ENCODE measurements around the gene FAM98B. TPM values are rescaled to one million over a fixed set of nuclear protein-coding genes. Genes with fewer than 3 reads are reported as not detected.

FAM98B gene
- total and polyA plus RNA-seq, 9 of the 15 experiments (the other 6 are each of a cell fraction or from before 2014, with no cell fraction given) = 3.1 to 42.0 (median 9.4) TPM

- TF ChIP-seq E4F1 (CRISPR knock-in tag; IDR thresholded peaks at IDR 0.05; ENCODE audit: borderline replicate concordance) (no peak), KDM5B (IDR thresholded peaks at IDR 0.05; ENCODE audit: insufficient replicate concordance, low read depth, low read length) (peak; percentile 92), E2F8 (IDR thresholded peaks at IDR 0.05; ENCODE audit: low read depth, partially characterized antibody) (no peak), TAF9B (IDR thresholded peaks at IDR 0.05; ENCODE audit: partially characterized antibody) (peak; percentile 97), NR0B1 (IDR thresholded peaks at IDR 0.05; ENCODE audit: partially characterized antibody) (no peak), KDM2B (CRISPR knock-in tag; IDR thresholded peaks at IDR 0.05) (0 out of 2 replicates have a peak, but pooled peaks have one; percentile 19), THRAP3 (IDR thresholded peaks at IDR 0.05; ENCODE audit: borderline replicate concordance) (peak; percentile 70; the same call in 1 of the 2 replicates), MYC (IDR thresholded peaks at IDR 0.05; ENCODE audit: low read depth, low read length) (peak; percentile 76), MYC (CRISPR knock-in tag; IDR thresholded peaks at IDR 0.05; ENCODE audit: borderline replicate concordance, low read depth) (peak; percentile 85; the same call in 1 of the 2 replicates), TRIM28 (IDR thresholded peaks at IDR 0.05) (0 out of 2 replicates have a peak, but pooled peaks have one; percentile 53), HMG20A (CRISPR knock-in tag; conservative IDR thresholded peaks at IDR 0.05) (no peak), ZNF696 (CRISPR knock-in tag; conservative IDR thresholded peaks at IDR 0.05) (no peak), POLR3A (IDR thresholded peaks at IDR 0.05; ENCODE audit: borderline replicate concordance, extremely low read depth, insufficient read depth, insufficient read length) (no peak), RBM15 (IDR thresholded peaks at IDR 0.05; ENCODE audit: insufficient read depth, low read length) (no peak), ZNF511 (CRISPR knock-in tag; IDR thresholded peaks at IDR 0.05) (peak; percentile 50; the same call in 1 of the 2 replicates), PCBP2 (IDR thresholded peaks at IDR 0.05; ENCODE audit: low read depth, low read length, poor library complexity, severe bottlenecking) (no peak), MCM3 (IDR thresholded peaks at IDR 0.05) (no peak), SP2 (IDR thresholded peaks at IDR 0.05; ENCODE audit: extremely low read depth, low read depth, low read length, poor library complexity, severe bottlenecking) (no peak), RBM39 (optimal IDR thresholded peaks at IDR 0.05; ENCODE audit: low read depth, low read length) (peak; percentile 65), ZNF785 (CRISPR knock-in tag; IDR thresholded peaks at IDR 0.05) (no peak)
Measured at GRCh38 chr15:38453971-38454695, at the start of gene FAM98B (continued).
